GM12873 (cell line): ENCODE measurements around the gene AUTS2.

Experiments used
- CTCF ChIP-seq: IDR thresholded peaks from 2 replicates; pipeline ENCODE4 v1.5.1; 2012; ENCODE audit warnings: low read depth, mild to moderate bottlenecking, moderate library complexity, low read length, control low read depth; ENCODE audit not compliant: insufficient read depth; ENCODE audit errors: missing control alignments

The AUTS2 gene

GRCh38 chr7:70477036-70478010 is 879.0 kb downstream of the AUTS2 start:
- no peak for TF ChIP-seq CTCF

GRCh38 chr7:70479153-70480021 is 881.1 kb downstream of the AUTS2 start:
- TF ChIP-seq CTCF, result no peak

- TF ChIP-seq CTCF, result no peak
Measured at GRCh38 chr7:70480927-70481569, 882.8 kb downstream of the AUTS2 start.

GRCh38 chr7:70481570-70482123 is 883.4 kb downstream of the AUTS2 start:
- TF ChIP-seq CTCF, result no peak

- TF ChIP-seq CTCF, result no peak
Measured at GRCh38 chr7:70484255-70484654, 886.0 kb downstream of the AUTS2 start.

GRCh38 chr7:70486977-70487376 is 888.7 kb downstream of the AUTS2 start:
- no peak for TF ChIP-seq CTCF
